GM13976 (cell line): ENCODE results near the gene GSG1L.

Source experiments
- DNase-seq: peaks from one replicate; pipeline ENCODE4 v3.0.0; 2012; ENCODE audit warnings: low spot score
- in situ Hi-C: fragments of 300-500 bp; cut with MboI; formaldehyde crosslinking; loops from one replicate; pipeline ENCODE4 v1.12.0; 2022; ENCODE audit warnings: low sequenced_read_pairs, mixed read lengths, inconsistent platforms; ENCODE audit not compliant: unreplicated experiment
- TF ChIP-seq, protein P1 (sequence below): IDR thresholded peaks from 2 replicates; pipeline ENCODE4 v1.5.1; 2012; ENCODE audit warnings: borderline replicate concordance, mild to moderate bottlenecking; ENCODE audit not compliant: insufficient read depth; ENCODE audit errors: extremely low read depth, missing control alignments, control extremely low read depth

GSG1L gene

DNA sequence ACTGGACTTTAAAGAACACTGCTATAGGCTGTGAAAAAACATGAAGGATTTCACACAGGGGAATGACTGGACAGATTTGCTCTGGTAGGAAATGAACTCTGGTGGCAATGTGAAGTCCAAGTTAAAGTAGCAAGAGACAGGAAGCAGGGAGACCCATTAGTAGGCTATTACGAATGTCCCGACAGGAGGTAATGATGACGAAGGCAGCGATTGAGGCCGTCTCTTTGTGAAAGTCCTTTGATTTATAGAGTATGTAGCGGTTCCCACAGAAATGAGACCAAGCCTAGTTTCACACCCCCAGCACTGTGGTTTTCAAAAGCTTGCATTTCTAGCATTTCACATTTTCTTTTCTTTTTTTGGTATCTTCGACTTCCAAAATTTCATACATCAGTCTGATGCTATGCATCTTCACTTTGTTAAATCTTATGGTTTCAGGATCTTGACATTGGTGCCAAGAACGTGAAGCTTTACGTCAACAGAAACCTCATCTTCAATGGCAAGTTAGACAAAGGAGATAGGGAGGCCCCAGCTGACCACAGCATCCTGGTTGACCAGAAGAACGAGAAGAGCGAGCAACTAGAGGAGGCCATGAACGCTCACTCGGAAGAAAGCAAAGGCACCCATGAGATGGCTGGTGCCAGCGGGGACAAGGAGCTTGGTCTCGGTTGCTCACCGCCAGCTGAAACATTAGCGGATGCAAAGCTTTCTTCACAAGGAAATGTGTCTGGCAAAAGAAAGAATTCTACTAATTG is 323.7 kb downstream of the GSG1L start:
- TF ChIP-seq, protein P1, sequence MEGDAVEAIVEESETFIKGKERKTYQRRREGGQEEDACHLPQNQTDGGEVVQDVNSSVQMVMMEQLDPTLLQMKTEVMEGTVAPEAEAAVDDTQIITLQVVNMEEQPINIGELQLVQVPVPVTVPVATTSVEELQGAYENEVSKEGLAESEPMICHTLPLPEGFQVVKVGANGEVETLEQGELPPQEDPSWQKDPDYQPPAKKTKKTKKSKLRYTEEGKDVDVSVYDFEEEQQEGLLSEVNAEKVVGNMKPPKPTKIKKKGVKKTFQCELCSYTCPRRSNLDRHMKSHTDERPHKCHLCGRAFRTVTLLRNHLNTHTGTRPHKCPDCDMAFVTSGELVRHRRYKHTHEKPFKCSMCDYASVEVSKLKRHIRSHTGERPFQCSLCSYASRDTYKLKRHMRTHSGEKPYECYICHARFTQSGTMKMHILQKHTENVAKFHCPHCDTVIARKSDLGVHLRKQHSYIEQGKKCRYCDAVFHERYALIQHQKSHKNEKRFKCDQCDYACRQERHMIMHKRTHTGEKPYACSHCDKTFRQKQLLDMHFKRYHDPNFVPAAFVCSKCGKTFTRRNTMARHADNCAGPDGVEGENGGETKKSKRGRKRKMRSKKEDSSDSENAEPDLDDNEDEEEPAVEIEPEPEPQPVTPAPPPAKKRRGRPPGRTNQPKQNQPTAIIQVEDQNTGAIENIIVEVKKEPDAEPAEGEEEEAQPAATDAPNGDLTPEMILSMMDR = no peak
- in situ Hi-C loops = no loop called here
- no peak for DNase-seq

DNA sequence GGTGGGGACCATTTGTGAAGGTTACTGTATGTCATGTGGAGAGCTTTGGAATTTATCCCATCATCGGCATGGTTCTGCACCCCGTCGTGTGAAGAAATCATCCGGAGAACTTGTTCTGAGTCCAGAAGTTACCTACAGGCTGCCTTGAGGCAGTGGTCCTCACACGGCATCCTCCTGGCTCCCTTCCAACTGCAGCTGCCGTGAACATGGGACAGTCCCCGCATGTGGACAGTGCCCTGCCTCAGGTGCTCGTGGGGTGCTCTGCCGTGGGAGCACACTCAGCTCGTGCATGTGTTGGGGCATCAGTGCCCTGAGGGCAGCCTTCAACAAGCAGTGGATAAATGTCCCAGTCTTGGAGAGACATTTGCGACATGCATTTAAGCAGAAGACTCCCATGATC is 324.9 kb downstream of the GSG1L start:
- in situ Hi-C loops = no loop called here
- DNase-seq = no peak

More for the DNA sequence above, 324.9 kb downstream of the GSG1L start:
- TF ChIP-seq, protein P1 = no peak
